OCI-LY7 (cell line): ENCODE measurements around the gene INPP4A. TPM values are rescaled to one million over a fixed set of nuclear protein-coding genes. Genes with fewer than 3 reads are reported as not detected.

Experiments used
- BruUV-seq: library from RNA; stranded (reverse); fragments of 400-500 nt; replicated peaks from 2 replicates; lab custom pipeline; 2021; lab: Mats Ljungman, UMichigan
- CTCF ChIA-PET: fragments of 300-600 bp; sonication (Branson Sonifier 250); formaldehyde crosslinking; loops from one replicate; lab custom pipeline; 2022; ENCODE audit warnings: antibody characterized with exemption; ENCODE audit not compliant: unreplicated experiment; lab: Charles Lee
- POLR2A ChIA-PET: fragments of 300-600 bp; sonication (Branson Sonifier 250); formaldehyde crosslinking; loops from one replicate; lab custom pipeline; 2022; ENCODE audit warnings: antibody characterized with exemption; lab: Charles Lee
- DNase-seq: peaks from one replicate; pipeline ENCODE4 v3.0.0-alpha.2; 2015; ENCODE audit warnings: low spot score
- H2AFZ ChIP-seq: fragments of 200-600 bp; sonication (generic), shearing (Covaris generic); 2 replicates; pipeline ENCODE4 v1.6.1; 2014; ENCODE audit warnings: mild to moderate bottlenecking, antibody characterized with exemption, low read length, moderate library complexity
- H3K27ac ChIP-seq: fragments of 200-600 bp; sonication (generic); 2 replicates; pipeline ENCODE4 v1.5.1; 2014; ENCODE audit warnings: mixed run types, low read depth, mild to moderate bottlenecking, moderate library complexity, low read length, inconsistent platforms; ENCODE audit not compliant: poor library complexity, severe bottlenecking
- H3K36me3 ChIP-seq: fragments of 200-600 bp; sonication (generic); 2 replicates; pipeline ENCODE4 v1.6.1; 2014; ENCODE audit warnings: mild to moderate bottlenecking, antibody characterized with exemption, low read length, moderate library complexity, mixed read lengths; ENCODE audit not compliant: insufficient read depth
- H3K4me1 ChIP-seq: fragments of 200-600 bp; sonication (generic); 2 replicates; pipeline ENCODE4 v1.5.1; 2014; ENCODE audit warnings: mild to moderate bottlenecking, low read length; ENCODE audit not compliant: insufficient read depth, poor library complexity, severe bottlenecking
- H3K4me2 ChIP-seq: fragments of 200-600 bp; sonication (generic); 2 replicates; pipeline ENCODE4 v1.6.1; 2014; ENCODE audit warnings: mild to moderate bottlenecking, low read length
- H3K4me3 ChIP-seq: fragments of 200-600 bp; sonication (generic); 2 replicates; pipeline ENCODE4 v1.5.1; 2014; ENCODE audit warnings: mild to moderate bottlenecking, low read depth, low read length; ENCODE audit not compliant: poor library complexity, severe bottlenecking
- H3K79me2 ChIP-seq: fragments of 200-600 bp; sonication (generic); 2 replicates; pipeline ENCODE4 v1.6.1; 2016; ENCODE audit warnings: low read depth, mild to moderate bottlenecking, low read length, moderate library complexity, mixed read lengths; ENCODE audit not compliant: insufficient read depth
- H3K9me2 ChIP-seq: fragments of 200-600 bp; sonication (generic); 2 replicates; pipeline ENCODE4 v1.6.1; 2016; ENCODE audit warnings: mild to moderate bottlenecking, low read length, mixed read lengths; ENCODE audit not compliant: insufficient read depth
- H3K9me3 ChIP-seq: fragments of 200-600 bp; sonication (generic); 2 replicates; pipeline ENCODE4 v1.6.1; 2014; ENCODE audit warnings: mild to moderate bottlenecking, mixed run types, low read length, mixed read lengths
- H4K20me1 ChIP-seq: fragments of 200-600 bp; sonication (generic); 2 replicates; pipeline ENCODE4 v1.6.1; 2014; ENCODE audit warnings: mild to moderate bottlenecking, antibody characterized with exemption, low read length, moderate library complexity, mixed read lengths; ENCODE audit not compliant: insufficient read depth
- EZH2phosphoT487 ChIP-seq: fragments of 200-600 bp; sonication (generic); IDR thresholded peaks from 2 replicates; pipeline ENCODE4 v1.6.1; 2018; ENCODE audit warnings: low read depth, borderline replicate concordance, mild to moderate bottlenecking, mixed run types, antibody characterized with exemption, low read length, moderate library complexity, mixed read lengths
- intact Hi-C: fragments of 100-400 bp; cut with micrococcal nuclease; formaldehyde crosslinking; loops from one replicate; pipeline ENCODE4 v1.10.0; 2022; ENCODE audit not compliant: unreplicated experiment
- total RNA-seq, 2 experiments: library from RNA; depleted of rRNA in 1 of 2; stranded (reverse); fragments of >200 nt in 1 of 2; shearing (Covaris generic) in 1 of 2; gene quantifications; 2 replicates each; pipeline ENCODE4 v1.2.3, GENCODE V29; 2014 to 2022
- TF ChIP-seq, protein P1 (sequence below): fragments of 200-600 bp; sonication (generic); conservative IDR thresholded peaks from 2 replicates; pipeline ENCODE4 v1.5.1; 2014; ENCODE audit warnings: mild to moderate bottlenecking, antibody characterized with exemption, low read length, moderate library complexity, mixed read lengths

The INPP4A gene
- total RNA-seq, 2 experiments from 2014 or later = 28.5 to 28.6 TPM

GRCh38 chr2:98482362-98482761, 37.7 kb downstream of the INPP4A start:
- no peaks in the 10 kb centered on the region for H3K79me2 ChIP-seq

GRCh38 chr2:98483257-98483861, 38.7 kb downstream of the INPP4A start:
- H3K36me3 ChIP-seq = no peaks in the 10 kb centered on the region
- H3K9me3 ChIP-seq = no peaks in the 10 kb centered on the region
- peak; percentile 20 for DNase-seq
- H3K27ac ChIP-seq = no peak overlapping the region
- peaks cover 3% of the 10 kb centered on the region; the same call in 1 of the 2 replicates for H4K20me1 ChIP-seq
- H3K4me3 ChIP-seq = no peak overlapping the region
- peaks cover 50% of the 10 kb centered on the region for H3K4me1 ChIP-seq
- POLR2A ChIA-PET = no interaction called here
- TF ChIP-seq, protein P1, sequence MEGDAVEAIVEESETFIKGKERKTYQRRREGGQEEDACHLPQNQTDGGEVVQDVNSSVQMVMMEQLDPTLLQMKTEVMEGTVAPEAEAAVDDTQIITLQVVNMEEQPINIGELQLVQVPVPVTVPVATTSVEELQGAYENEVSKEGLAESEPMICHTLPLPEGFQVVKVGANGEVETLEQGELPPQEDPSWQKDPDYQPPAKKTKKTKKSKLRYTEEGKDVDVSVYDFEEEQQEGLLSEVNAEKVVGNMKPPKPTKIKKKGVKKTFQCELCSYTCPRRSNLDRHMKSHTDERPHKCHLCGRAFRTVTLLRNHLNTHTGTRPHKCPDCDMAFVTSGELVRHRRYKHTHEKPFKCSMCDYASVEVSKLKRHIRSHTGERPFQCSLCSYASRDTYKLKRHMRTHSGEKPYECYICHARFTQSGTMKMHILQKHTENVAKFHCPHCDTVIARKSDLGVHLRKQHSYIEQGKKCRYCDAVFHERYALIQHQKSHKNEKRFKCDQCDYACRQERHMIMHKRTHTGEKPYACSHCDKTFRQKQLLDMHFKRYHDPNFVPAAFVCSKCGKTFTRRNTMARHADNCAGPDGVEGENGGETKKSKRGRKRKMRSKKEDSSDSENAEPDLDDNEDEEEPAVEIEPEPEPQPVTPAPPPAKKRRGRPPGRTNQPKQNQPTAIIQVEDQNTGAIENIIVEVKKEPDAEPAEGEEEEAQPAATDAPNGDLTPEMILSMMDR = no peak
- no peak for TF ChIP-seq EZH2phosphoT487
- H3K4me2 ChIP-seq = peak overlapping the region; percentile 27
- H3K79me2 ChIP-seq = no peaks in the 10 kb centered on the region
- H3K9me2 ChIP-seq = no peaks in the 10 kb centered on the region
- H2AFZ ChIP-seq = no peak overlapping the region
- CTCF ChIA-PET = no interaction called here
- intact Hi-C loops = no loop called here
- BruUV-seq = no TSS peak

More at GRCh38 chr2:98482362-98482761, 37.7 kb downstream of the INPP4A start:
- Histone ChIP-seq H3K4me2 (no peak overlapping the region), H3K9me2 (no peaks in the 10 kb centered on the region), H3K36me3 (no peaks in the 10 kb centered on the region), H3K4me1 (peaks cover 40% of the 10 kb centered on the region), H3K9me3 (no peaks in the 10 kb centered on the region), H4K20me1 (no peaks in the 10 kb centered on the region; the same call in 1 of the 2 replicates), H3K27ac (no peak overlapping the region), H3K4me3 (no peak overlapping the region), H2AFZ (no peak overlapping the region)
- BruUV-seq = no TSS peak
- no peak for DNase-seq
- intact Hi-C loops = no loop called here
- ChIA-PET CTCF (no interaction called here), POLR2A (interaction anchor here (1.8 kb wide), 1 partner anchor 11 kb away, joined by 6 read pairs; no protein-coding TSS in a partner anchor)
- no peak for TF ChIP-seq EZH2phosphoT487
- TF ChIP-seq, protein P1 = no peak

- H3K9me3 ChIP-seq = no peaks in the 10 kb centered on the region
- H2AFZ ChIP-seq = no peak overlapping the region
- TF ChIP-seq, protein P1 = no peak
- POLR2A ChIA-PET = interaction anchor here (0.6 kb wide), 1 partner anchor 216 kb away, joined by 3 read pairs; no protein-coding TSS in a partner anchor
- no peak for DNase-seq
- intact Hi-C loops = no loop called here
- H3K36me3 ChIP-seq = no peaks in the 10 kb centered on the region
- no peaks in the 10 kb centered on the region for H3K9me2 ChIP-seq
- no peak overlapping the region for H3K4me3 ChIP-seq
- H3K79me2 ChIP-seq = no peaks in the 10 kb centered on the region
- BruUV-seq = no TSS peak
- no peak overlapping the region for H3K4me2 ChIP-seq
- CTCF ChIA-PET = no interaction called here
- no peak overlapping the region for H3K27ac ChIP-seq
- peaks cover 50% of the 10 kb centered on the region for H3K4me1 ChIP-seq
- peaks cover 3% of the 10 kb centered on the region; the same call in 1 of the 2 replicates for H4K20me1 ChIP-seq
Observed at GRCh38 chr2:98484121-98484557, 39.5 kb downstream of the INPP4A start.
